HG03469 (cell line): ENCODE data around the gene USP20.

ENCODE experiments used
- ATAC-seq: cut with Tn5 transposase; IDR thresholded peaks from one replicate; pipeline ENCODE4 v1.9.1; 2021; ENCODE audit warnings: mild to moderate bottlenecking, moderate library complexity, moderate number of reproducible peaks; ENCODE audit not compliant: unreplicated experiment

The USP20 gene

DNA sequence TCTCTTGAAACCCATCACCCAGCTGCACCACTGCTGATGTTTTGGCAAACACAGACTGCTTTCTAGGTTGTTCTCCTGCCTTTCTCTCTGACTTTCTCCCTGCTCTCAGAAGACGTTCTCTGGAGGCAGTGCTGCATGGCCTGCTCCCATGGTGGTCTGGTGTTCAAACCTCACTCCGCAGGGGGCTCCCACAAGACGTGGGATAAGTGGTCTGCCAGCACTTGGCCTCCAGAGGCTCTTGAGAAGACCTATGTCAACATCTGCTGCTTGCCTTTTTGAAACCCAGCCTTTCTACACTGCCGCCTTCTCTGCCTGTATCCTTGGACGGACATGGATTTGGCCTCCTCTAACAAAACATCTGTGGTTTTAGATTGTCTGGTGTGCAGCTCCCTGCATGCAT is 16.6 kb downstream of the USP20 start:
- ATAC-seq, result no peak

DNA sequence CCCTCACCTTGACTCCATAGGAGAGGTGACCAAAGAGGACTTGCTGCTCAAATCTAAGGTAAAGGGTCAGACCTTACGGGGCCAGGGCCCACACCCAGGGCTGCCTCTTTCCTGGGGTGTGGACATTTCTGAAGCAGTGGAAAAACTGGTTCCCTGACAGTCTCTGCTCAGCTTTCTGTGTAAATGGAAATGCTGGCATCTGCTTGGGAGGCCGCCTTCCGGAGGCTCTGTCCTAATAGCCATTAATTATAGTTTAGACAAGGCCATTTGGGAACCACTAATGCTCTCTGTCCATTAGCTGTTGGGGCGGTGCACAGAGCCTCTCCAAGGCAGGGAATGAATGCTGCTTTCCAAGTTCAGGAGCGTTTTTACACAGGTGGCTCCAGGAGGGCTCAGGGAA is 17.3 kb downstream of the USP20 start:
- no peak for ATAC-seq

DNA sequence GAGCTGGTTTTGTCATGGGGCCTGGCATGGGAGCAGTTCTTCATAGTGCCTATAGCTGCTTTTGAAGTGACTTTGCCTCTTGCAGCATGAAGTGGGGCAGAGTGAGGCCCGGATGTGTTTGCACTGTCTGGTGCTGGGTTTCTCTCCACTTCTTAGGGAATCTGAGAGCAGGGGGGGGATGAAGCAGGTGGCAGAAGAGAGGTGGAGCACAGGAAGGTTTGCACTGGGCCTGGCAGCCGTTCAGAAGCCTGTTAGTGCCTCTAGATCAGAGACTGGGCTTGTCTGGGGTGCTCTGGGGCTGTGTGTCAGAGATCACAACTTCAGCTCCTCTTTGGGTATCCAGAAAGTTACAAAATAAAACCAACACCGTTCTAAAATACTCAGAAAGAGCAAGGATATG is 18.4 kb downstream of the USP20 start:
- ATAC-seq, result no peak

DNA sequence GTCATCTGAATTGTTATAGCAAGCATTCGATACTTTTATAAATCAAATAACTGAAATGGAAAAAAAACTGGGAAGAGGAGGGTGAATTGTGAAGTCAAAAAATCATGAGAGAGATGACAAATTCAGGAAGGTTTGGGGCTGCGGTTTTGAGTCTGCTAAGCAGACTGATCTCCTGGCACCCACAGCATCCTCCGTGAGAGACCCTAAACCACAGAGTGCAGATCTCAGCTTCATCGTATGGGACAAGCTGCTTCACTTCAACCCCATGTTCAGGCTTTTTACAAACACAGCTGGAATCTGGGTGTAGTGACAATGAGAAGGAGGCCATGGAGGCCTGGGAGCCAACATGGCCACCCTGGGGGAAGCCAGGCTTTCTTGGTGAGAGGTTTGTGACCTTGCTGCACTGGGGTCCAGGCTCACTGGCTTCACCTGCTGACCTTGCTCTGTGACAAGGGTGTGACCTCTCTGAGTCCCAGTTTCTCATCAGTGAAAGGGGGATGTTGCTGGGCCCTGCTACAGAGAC is 19.4 kb downstream of the USP20 start:
- no peak for ATAC-seq

DNA sequence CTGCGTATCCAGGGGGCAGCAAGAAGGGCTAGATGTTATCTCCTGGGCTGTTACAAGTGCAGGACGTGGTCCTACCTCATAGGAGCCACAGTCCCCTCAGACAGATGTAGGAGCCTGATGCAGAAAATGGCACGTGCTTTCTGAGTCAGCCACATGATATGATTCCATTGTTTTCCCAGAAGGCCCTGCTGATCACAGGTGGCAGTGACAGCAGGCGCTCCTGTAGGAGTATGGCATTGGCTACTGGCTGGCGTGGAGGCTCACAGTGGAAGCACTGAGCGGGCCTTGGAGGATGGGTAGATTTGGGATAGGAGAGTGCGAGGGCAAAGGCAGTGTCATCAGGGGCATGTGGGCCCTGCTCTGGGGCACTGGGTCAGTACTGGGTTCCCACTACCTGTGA is 21.9 kb downstream of the USP20 start:
- ATAC-seq, result no peak

DNA sequence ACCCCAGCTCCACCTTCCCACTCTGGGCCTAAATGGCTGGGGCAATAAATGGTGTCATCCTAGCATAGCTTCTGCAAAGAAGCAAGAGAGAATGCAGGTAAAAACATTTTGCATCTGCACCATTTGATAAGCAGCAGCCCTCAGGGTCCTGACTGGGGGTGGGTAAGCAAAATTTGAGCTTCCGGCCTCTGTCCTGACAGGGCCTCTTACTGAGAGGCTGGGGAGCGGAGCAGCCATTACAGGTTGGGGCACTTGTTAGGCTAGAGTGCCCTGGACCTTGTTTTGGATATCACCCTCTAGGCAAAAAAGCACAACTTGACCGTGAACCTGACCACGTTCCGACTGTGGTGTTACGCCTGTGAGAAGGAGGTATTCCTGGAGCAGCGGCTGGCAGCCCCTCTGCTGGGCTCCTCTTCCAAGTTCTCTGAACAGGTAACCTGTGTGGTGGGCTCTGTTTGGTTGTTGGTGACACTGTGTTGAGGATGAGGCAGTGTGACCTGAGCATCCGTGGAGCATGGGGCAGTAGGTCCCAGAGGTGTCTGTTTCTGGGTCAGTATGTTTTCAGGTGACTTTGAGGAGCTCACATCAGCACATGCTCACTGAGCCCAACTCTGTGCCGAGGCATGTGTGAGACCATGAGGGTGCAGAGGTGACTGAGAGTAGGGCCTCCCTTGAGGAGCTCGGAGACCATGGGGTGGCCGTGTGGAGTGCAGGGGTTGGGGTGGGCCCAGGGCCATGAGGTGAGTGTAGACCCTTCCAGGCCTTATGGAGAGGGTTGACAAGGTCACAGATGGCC is 23.1 kb downstream of the USP20 start:
- ATAC-seq, result no peak

DNA sequence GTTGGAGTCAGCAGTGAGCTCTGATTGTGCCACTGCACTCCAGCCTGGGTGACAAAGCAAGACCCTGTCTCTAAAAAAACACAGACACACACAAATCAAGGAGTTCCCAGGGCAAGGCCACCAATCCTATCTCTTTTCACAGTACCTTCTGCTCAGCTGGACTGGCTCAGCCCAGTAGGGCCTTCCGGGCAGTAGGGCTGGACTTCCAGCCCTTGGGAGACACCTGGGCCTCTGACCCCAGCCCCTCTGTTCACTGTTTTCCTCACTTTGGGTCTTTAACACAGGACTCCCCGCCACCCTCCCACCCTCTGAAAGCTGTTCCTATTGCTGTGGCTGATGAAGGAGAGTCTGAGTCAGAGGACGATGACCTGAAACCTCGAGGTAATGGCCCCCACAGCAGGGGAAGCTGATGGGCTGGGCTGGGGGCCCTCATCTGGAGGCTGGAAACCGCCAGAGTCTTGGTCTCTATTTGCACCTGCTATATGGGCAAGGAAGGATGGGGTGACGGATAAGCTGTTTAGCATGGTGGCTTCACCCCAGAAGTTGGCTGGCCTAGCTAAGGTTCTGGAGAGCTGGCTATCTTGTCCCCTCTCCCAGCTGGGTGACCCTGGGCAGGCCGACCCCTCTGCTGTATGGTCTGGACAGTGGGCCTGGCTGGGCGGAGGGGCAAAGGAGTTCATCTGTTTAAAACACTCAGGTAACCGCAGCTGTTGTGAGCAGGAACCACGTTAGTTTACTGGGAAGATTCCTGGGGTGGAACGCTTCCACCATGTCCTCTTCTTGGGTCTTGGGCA is 25.6 kb downstream of the USP20 start:
- no peak for ATAC-seq

DNA sequence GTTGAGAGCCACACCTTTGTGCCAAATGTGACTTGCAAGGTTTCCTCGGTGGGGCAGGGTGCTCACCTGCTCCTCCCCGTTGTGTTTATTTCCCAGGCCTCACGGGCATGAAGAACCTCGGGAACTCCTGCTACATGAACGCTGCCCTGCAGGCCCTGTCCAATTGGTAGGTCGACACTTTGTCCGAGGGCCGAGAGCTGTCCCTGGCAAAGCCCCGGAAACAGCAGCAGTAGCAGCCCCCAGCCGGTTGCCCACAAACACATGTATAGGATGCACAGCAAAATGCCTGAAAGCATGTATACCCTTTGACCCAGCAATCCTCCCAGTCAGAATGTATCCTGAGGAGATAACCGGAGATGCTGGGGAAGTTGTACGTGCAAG is 26.2 kb downstream of the USP20 start:
- ATAC-seq, result no peak

DNA sequence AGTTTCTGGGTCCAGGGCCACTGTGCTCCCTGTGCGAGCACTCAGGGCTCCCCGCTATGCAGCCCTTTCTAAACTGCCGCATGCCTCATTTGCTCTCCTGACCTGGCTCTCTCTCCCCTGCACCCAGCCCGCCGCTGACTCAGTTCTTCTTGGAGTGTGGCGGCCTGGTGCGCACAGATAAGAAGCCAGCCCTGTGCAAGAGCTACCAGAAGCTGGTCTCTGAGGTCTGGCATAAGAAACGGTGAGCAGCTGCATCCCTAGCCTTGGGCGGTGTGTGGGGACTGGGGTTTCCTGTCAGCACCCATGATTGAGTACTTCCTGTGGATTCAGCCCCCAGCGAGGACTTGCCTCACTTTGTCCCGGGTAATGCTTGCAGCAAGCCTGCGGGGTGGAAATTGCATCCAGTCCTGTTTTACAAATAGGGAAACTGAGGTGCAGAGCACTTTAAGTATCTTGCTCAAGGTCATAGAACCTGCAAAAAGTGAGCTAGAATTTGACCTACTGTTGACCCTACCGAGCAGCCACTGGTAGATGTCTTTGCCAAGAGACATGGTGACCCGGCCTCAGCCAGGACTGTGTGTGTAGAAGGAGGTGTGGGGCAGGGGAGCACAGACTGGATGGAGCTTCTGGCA is 27.9 kb downstream of the USP20 start:
- ATAC-seq, result no peak

DNA sequence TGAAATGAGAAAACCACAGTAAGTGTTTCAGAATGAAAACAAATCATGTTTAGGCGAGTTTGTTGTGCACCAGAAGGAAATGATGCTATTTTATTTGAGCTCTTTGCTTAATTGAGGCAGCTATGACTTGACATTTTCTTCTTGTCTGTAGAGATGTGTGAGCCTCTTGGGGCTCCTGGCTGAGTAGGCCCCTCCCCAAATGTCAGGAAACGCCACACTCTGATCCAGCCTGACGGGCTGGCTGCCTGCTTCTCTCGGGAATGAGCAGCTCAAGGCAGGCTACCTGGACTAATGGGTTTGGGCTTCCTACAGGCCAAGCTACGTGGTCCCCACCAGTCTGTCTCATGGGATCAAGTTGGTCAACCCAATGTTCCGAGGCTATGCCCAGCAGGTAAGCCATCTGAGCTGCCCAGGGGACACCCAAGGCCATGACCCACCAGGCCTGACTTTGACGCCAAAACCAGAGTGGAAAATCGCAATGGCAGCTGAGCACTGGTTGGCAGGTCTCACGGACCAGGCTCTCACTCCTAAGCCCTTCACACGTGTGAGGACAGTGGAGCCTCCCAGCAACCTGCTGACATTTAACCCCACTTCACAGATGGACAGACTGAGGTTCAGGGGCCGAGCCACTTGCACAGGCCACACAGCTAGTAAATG is 29.9 kb downstream of the USP20 start:
- no peak for ATAC-seq

DNA sequence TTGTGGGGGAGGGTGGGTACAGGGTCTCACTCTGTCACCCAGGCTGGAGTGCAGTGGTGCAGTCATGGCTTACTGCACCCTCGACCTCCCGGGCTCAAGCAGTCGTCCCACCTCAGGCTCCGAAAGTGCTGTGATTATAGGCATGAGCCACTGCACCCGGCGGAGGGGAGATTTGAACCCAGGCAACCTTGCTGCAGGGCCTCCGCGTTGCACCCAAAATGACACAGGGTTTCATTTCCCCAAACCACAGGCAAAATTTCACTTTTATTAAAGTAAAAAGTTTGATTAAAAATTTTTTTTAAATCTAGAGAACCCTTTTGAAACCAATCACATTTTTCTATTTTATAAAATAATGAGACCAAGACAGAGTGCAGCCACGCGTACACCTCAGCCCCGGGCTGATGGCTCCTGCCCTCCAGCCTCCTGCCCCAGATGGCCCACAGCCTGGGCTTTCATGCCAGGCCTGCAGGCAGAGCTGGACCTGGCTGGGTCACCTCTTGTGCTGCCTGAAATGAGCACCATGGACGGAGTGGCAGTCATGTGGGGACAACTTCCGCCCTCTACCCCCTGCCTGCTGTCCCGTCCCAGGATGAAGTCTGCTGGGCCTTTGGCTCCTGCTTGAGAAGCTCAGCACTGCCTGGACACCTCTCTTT is 30.5 kb downstream of the USP20 start:
- ATAC-seq, result no peak

DNA sequence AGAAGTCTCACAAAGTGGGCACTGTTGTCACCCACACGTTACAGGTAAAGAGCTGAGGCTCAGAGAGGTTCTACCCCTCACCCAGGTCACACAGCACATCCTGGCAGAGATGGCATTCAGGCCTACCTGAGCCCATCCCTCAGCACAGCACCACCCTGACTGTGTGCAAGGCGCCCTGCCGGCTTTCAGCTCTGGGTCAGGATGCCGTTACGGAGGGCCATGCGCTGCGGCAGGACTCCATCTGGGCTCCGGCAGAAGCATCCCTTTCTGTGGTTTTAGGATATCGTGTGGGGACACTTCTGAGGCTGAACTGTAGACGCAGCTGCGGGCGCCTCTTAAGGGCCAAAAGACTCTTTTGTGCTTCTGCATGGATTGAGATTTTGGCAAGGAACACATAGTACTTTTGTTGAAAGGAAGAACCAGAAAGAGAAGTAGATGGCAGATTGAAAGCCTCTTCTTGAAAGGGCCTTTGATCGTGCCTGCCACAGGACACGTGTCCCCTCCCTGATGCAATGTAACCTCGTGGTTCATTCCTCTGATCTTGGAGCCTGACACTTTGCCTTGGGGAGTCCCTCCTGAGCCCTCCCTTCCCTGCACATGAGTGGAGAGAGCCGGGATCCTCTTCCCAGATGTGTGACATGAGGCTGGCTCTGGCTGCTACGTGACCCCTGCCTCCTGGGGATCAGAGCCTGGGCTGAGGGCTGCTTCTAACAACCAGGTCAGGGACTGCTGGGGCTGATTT is 31.3 kb downstream of the USP20 start:
- ATAC-seq, result no peak

DNA sequence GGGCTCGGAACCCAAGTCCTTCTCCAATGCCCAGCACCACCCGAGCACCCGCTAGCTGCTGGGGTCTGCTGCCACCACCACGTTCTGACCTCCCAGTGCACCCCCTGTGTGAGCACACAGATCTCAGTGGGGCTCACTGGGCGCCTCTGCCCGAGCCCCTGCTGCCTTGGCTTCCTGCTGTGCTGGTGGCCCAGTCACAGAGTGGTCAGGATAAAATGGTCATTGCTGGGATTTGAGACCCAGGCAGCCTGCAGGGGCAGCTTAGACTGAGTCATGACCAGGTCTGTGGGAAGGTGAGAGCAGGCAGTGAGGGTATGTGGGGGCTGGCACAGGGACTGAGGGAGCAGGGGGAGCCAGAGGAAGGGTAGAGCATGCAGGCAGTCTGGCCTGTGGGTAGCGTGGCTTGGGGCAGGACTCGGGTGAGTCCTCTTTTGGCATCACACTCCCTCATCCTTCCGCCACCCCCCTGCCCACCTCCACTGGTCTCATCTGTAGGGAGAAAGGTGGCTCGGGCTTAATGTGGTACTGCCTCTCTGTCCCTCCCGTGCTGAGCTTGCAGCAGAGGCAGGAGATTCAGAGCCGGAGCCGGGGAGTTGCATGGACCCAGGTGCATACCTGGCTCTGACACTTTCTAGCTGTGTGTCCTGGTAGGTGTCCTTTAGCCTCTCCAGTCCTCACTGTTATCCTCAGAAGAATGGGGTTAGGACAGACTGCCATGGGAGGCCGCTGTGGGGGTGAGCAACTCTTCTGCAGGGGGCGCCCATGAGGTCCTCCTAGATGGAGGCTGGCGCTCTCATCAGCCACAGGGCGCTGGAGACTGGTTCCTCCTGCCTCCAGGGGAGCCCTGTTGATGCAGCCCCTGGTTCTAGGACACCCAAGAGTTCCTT is 32.1 kb downstream of the USP20 start:
- ATAC-seq, result no peak

DNA sequence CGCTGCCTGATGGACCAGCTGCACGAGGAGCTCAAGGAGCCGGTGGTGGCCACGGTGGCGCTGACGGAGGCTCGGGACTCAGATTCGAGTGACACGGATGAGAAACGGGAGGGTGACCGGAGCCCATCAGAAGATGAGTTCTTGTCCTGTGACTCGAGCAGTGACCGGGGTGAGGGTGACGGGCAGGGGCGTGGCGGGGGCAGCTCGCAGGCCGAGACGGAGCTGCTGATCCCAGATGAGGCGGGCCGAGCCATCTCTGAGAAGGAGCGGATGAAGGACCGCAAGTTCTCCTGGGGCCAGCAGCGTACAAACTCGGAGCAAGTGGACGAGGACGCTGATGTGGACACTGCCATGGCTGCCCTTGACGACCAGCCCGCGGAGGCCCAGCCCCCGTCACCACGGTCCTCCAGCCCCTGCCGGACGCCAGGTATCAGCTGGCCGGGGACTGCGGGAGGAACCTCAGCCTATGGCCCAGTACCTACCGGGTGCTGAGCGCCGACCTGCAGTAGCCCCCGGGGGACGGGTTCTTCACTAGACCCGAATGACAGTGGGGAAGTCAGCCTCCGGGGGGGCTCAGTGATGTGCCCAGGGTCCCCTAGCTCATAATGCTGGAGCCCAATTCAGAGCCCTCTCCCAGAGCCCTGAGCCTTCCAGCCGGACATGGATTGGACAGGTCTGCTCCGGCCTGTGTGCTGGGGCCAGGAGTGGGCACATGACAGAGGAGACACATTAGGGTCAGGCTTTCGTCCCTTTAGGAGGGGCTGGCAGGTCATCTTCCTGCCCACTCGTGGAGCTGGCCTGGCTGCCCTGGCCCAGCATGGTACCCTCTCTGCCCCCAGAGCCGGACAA is 33.0 kb downstream of the USP20 start:
- no peak for ATAC-seq

DNA sequence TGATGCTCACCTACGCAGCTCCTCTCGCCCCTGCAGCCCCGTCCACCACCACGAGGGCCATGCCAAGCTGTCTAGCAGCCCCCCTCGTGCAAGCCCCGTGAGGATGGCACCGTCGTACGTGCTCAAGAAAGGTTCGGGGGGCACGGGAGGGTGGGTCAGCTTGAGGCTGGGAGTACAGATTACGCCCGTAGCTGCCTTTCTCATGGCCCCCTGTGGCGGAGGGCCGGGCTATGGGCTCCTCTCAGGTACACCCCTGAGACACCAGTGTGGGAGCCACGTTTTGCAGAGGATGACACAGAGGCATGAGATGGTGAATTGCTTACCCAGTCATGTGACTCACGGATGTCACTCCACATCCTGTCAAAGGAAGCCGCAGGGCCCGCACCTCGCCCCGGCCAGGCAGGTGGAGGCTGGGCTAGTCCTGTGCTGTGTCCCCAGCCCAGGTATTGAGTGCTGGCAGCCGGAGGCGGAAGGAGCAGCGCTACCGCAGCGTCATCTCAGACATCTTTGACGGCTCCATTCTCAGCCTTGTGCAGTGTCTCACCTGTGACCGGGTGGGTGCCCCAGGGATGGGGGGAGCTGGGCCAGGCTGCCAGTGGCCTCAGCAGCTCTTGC is 33.7 kb downstream of the USP20 start:
- ATAC-seq, result no peak

DNA sequence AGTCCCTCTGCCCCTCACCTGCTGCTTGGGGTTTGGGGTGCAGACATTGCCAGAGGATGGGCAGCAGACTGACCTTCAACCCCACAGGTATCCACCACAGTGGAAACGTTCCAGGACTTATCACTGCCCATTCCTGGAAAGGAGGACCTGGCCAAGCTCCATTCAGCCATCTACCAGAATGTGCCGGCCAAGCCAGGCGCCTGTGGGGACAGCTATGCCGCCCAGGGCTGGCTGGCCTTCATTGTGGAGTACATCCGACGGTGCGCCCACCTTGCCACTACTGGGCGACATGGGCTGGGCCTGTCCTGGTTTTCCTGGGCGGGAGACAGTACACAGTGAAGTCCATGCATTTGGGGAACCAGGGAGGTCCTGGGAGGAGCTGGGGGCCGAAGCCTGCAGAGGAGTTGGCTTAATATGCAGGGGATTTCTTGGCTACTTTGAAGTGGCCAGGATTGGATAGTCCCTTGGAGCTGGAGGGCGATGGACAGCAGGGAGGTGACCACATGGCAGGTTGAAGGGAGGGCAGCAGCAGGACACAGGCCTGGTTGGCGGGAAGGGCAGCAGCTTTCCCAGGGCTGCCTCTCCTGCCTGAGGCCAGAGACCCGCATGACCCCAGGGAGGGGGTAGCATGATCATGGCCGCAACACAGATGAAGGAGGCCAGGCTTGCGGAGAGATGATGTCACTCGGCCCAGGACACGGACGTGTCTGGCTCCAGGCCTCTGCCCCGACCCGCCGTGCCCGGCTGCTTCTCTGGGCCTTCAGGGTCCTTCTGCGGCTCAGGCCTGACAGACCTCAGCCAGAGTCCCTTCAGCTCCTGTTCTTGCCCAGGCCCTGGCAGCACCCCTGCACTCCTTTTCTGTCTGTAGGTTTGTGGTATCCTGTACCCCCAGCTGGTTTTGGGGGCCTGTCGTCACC is 34.6 kb downstream of the USP20 start:
- no peak for ATAC-seq

DNA sequence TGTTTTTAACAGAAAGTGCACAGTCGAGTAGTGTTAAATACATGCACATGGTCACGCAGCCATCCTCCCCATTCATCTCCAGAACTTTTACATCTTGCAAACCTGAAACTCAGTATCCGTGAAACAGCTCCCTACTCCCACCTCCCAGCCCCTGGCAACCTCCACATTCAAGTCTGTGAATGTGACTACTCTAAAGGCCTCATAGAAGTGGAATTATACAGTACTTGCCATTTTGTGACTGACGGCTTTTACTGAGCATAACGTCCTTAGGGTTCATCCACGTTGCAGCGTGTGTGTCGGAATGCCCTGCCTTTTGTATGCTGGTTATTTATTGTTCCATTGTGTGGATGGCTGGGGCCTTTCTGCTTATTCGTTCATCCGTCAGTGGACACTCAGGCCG is 35.8 kb downstream of the USP20 start:
- no peak for ATAC-seq
